GM23338 (cell line): ENCODE results near the gene SNX8. TPM values are rescaled to one million over a fixed set of nuclear protein-coding genes. Genes with fewer than 3 reads are reported as not detected.

Experiments used
- ATAC-seq: fragments of 200-7000 bp; cut with Tn5 transposase; 3 replicates; pipeline ENCODE4 v1.9.1; 2020
- DNase-seq: peaks from one replicate; pipeline ENCODE4 v3.0.0-alpha.2; 2015; ENCODE audit warnings: low spot score
- H2AFZ ChIP-seq: fragments of 200-600 bp; sonication (generic); 2 replicates; pipeline ENCODE4 v1.8.0; 2016; ENCODE audit warnings: antibody characterized with exemption, mild to moderate bottlenecking, moderate library complexity
- H3F3A ChIP-seq: fragments of 200-600 bp; sonication (generic); replicated peaks from 2 replicates; pipeline ENCODE4 v1.8.0; 2017; ENCODE audit warnings: antibody characterized with exemption, mixed run types, low read depth
- H3K27ac ChIP-seq: fragments of 200-600 bp; sonication (generic); 2 replicates; pipeline ENCODE4 v1.6.1; 2016; ENCODE audit warnings: low read depth
- H3K27me3 ChIP-seq: fragments of 200-600 bp; sonication (generic); 2 replicates; pipeline ENCODE4 v1.8.0; 2016; ENCODE audit warnings: mild to moderate bottlenecking, mixed run types, moderate library complexity; ENCODE audit not compliant: insufficient read depth
- H3K36me3 ChIP-seq: fragments of 200-600 bp; sonication (generic); 2 replicates; pipeline ENCODE4 v1.8.0; 2016; ENCODE audit warnings: mild to moderate bottlenecking; ENCODE audit not compliant: insufficient read depth
- H3K4me1 ChIP-seq: fragments of 200-600 bp; sonication (generic); 2 replicates; pipeline ENCODE4 v1.8.0; 2016; ENCODE audit warnings: mild to moderate bottlenecking, moderate library complexity; ENCODE audit not compliant: insufficient read depth
- H3K4me2 ChIP-seq: fragments of 200-600 bp; sonication (generic); 2 replicates; pipeline ENCODE4 v1.7.1; 2017; ENCODE audit warnings: mixed run types
- H3K4me3 ChIP-seq: fragments of 200-600 bp; sonication (generic); 2 replicates; pipeline ENCODE4 v1.6.1; 2016; ENCODE audit warnings: mixed run types
- H3K79me2 ChIP-seq: fragments of 200-600 bp; sonication (generic); replicated peaks from 2 replicates; pipeline ENCODE4 v1.8.0; 2017; ENCODE audit warnings: mild to moderate bottlenecking; ENCODE audit not compliant: insufficient read depth
- H3K9me2 ChIP-seq: fragments of 200-600 bp; sonication (generic); 2 replicates; pipeline ENCODE4 v1.8.0; 2017; ENCODE audit not compliant: insufficient read depth
- H4K20me1 ChIP-seq: fragments of 200-600 bp; sonication (generic); replicated peaks from 2 replicates; pipeline ENCODE4 v1.8.0; 2017; ENCODE audit warnings: mild to moderate bottlenecking; ENCODE audit not compliant: insufficient read depth
- H3K27ac Mint-ChIP-seq: 2 replicates; pipeline ENCODE4 v1.8.0; 2020; ENCODE audit warnings: inconsistent platforms, mild to moderate bottlenecking, moderate library complexity, mixed read lengths
- H3K27me3 Mint-ChIP-seq: 3 replicates; pipeline ENCODE4 v1.8.0; 2022; ENCODE audit warnings: low read depth, mild to moderate bottlenecking, moderate library complexity, mixed read lengths, inconsistent platforms; ENCODE audit not compliant: insufficient read depth, poor library complexity
- H3K36me3 Mint-ChIP-seq: 3 replicates; pipeline ENCODE4 v1.8.0; 2021; ENCODE audit warnings: low read depth, mild to moderate bottlenecking, inconsistent platforms, moderate library complexity, mixed read lengths
- H3K4me1 Mint-ChIP-seq: 3 replicates; pipeline ENCODE4 v1.8.0; 2020; ENCODE audit warnings: mild to moderate bottlenecking, inconsistent platforms, mixed read lengths
- H3K4me3 Mint-ChIP-seq: 3 replicates; pipeline ENCODE4 v1.8.0; 2021; ENCODE audit warnings: moderate library complexity, mild to moderate bottlenecking, inconsistent platforms, mixed read lengths
- H3K9me3 Mint-ChIP-seq: 3 replicates; pipeline ENCODE4 v1.8.0; 2020; ENCODE audit warnings: moderate library complexity, mild to moderate bottlenecking, inconsistent platforms, mixed read lengths
- EZH2 ChIP-seq: fragments of 200-600 bp; sonication (generic); IDR thresholded peaks from one replicate; pipeline ENCODE4 v1.8.0; 2017; ENCODE audit warnings: antibody characterized with exemption, mild to moderate bottlenecking, low read depth; ENCODE audit not compliant: unreplicated experiment
- EZH2phosphoT487 ChIP-seq: fragments of 200-600 bp; sonication (generic); IDR thresholded peaks from one replicate; pipeline ENCODE4 v1.8.1; 2018; ENCODE audit warnings: antibody characterized with exemption; ENCODE audit not compliant: unreplicated experiment
- NANOG ChIP-seq: IDR thresholded peaks from 2 replicates; pipeline ENCODE4 v1.6.1; 2016; ENCODE audit warnings: antibody characterized with exemption, borderline replicate concordance
- ZNF114 ChIP-seq: fragments of 250-450 bp; sonication (Bioruptor Pico); IDR thresholded peaks from 2 replicates; pipeline ENCODE4 v1.5.0; 2020; ENCODE audit warnings: mild to moderate bottlenecking, moderate library complexity
- ZNF331 ChIP-seq: fragments of 250-450 bp; sonication (Bioruptor Pico); IDR thresholded peaks from 2 replicates; pipeline ENCODE4 v1.5.0; 2020; ENCODE audit warnings: low read depth, mild to moderate bottlenecking, moderate library complexity
- polyA plus RNA-seq: library from polyadenylated mRNA; unstranded; fragments of >200 nt; fragmentation: Nextera tagmentation; extraction: Ambion mirVana; gene quantifications from 2 replicates; pipeline ENCODE4 v1.2.1, GENCODE V29; 2016
- total RNA-seq: library from RNA; depleted of rRNA; stranded (reverse); fragments of >200 nt; shearing (Covaris generic); gene quantifications from 2 replicates; pipeline ENCODE4 v1.2.3, GENCODE V29; 2014
- TF ChIP-seq, protein P1 (sequence below): IDR thresholded peaks from 2 replicates; pipeline ENCODE4 v1.6.1; 2016; ENCODE audit warnings: antibody characterized with exemption
- TF ChIP-seq, protein P2 (sequence below), 2 experiments: fragments of 200-600 bp in 1 of 2; sonication (generic) in 1 of 2; conservative IDR thresholded peaks; 2 replicates each; pipeline versions ENCODE4 v1.5.1 to v1.6.1; 2016 to 2017; ENCODE audit warnings: antibody characterized with exemption in 2 of 2, low read depth in 2 of 2, mild to moderate bottlenecking in 2 of 2, moderate library complexity in 1 of 2

Gene SNX8
- total and polyA plus RNA-seq, 2 experiments from 2014 or later, result 44.3 to 50.9 TPM

DNA sequence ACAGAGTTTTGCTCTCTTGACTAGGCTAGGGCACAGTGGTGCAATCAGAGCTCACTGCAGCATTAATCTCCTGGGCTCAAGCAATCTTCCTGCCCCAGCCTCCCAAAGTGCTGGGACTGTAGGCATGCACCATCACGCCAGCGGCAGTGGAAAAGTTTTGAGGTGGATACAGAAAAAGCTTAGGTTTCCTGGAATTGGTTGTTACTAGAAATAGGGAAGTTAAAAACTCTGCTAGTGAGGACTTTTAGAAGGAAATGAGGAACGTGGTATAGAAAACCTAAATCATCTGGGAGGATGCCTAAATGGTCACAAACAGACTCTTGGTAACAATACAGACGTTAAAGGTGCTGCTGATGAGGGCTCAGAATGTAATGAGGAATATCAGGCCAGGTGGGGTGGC, 10.9 kb upstream of the SNX8 start:
- peaks cover 3% of the 10 kb centered on the region; the same call in 1 of the 2 replicates for H3K4me1 ChIP-seq
- H3K9me3 Mint-ChIP-seq, result no peaks in the 10 kb centered on the region
- H4K20me1 ChIP-seq, result no peaks in the 10 kb centered on the region; the same call in 1 of the 2 replicates
- no peak overlapping the region for H3K27ac ChIP-seq
- no peak for TF ChIP-seq ZNF331 (CRISPR knock-in tag)
- TF ChIP-seq ZNF114 (CRISPR knock-in tag), result no peak
- TF ChIP-seq, protein P1, sequence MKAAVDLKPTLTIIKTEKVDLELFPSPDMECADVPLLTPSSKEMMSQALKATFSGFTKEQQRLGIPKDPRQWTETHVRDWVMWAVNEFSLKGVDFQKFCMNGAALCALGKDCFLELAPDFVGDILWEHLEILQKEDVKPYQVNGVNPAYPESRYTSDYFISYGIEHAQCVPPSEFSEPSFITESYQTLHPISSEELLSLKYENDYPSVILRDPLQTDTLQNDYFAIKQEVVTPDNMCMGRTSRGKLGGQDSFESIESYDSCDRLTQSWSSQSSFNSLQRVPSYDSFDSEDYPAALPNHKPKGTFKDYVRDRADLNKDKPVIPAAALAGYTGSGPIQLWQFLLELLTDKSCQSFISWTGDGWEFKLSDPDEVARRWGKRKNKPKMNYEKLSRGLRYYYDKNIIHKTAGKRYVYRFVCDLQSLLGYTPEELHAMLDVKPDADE, result no peak
- TF ChIP-seq NANOG, result no peak
- TF ChIP-seq EZH2, result no peak
- no peak overlapping the region for H3K4me2 ChIP-seq
- no peaks in the 10 kb centered on the region; the same call in 1 of the 2 replicates for H3F3A ChIP-seq
- peak overlapping the region; percentile 62; the same call in 1 of the 2 replicates for H3K27ac Mint-ChIP-seq
- H3K4me3 ChIP-seq, result no peak overlapping the region
- H3K36me3 ChIP-seq, result no peaks in the 10 kb centered on the region
- no peak overlapping the region for H2AFZ ChIP-seq
- H3K36me3 Mint-ChIP-seq, result no peaks in the 10 kb centered on the region
- no peaks in the 10 kb centered on the region for H3K79me2 ChIP-seq
- DNase-seq (no peak), ATAC-seq (no peak)
- H3K4me3 Mint-ChIP-seq, result no peak overlapping the region
- no peaks in the 10 kb centered on the region for H3K27me3 ChIP-seq
- peaks cover 4% of the 10 kb centered on the region for H3K27me3 Mint-ChIP-seq
- no peaks in the 10 kb centered on the region for H3K4me1 Mint-ChIP-seq
- H3K9me2 ChIP-seq, result no peaks in the 10 kb centered on the region

DNA sequence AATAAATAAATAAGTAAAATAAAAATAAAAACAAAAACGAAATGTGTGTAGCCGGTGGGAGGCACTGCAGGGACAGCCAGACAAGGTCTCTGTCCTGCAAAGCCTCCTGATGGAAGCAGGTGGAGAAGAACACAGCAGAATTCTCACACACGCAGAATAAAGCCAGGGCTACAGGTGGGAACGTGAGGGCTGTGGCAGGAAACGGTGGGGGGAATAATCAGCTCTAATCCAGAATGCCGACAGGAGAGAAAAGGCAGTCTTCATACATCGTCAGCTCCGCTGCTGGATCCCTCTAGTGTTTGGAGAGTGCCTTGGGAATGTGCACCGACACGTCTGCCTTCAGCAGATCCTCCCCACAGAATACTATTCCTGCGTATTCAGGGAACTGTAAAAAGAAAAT, 6.8 kb upstream of the SNX8 start:
- no peak overlapping the region for H3K27ac ChIP-seq

More for the DNA sequence above, 6.8 kb upstream of the SNX8 start:
- DNase-seq (peak; percentile 72), ATAC-seq (peak; percentile 84)
- Mint-ChIP-seq H3K27me3 (peaks cover 4% of the 10 kb centered on the region), H3K9me3 (no peaks in the 10 kb centered on the region), H3K27ac (no peak overlapping the region; the same call in 1 of the 2 replicates), H3K36me3 (no peaks in the 10 kb centered on the region), H3K4me1 (no peaks in the 10 kb centered on the region), H3K4me3 (no peak overlapping the region)
- no peaks in the 10 kb centered on the region for H3K36me3 ChIP-seq
- H3K9me2 ChIP-seq, result no peaks in the 10 kb centered on the region
- H3K4me2 ChIP-seq, result no peak overlapping the region
- TF ChIP-seq, protein P2, sequence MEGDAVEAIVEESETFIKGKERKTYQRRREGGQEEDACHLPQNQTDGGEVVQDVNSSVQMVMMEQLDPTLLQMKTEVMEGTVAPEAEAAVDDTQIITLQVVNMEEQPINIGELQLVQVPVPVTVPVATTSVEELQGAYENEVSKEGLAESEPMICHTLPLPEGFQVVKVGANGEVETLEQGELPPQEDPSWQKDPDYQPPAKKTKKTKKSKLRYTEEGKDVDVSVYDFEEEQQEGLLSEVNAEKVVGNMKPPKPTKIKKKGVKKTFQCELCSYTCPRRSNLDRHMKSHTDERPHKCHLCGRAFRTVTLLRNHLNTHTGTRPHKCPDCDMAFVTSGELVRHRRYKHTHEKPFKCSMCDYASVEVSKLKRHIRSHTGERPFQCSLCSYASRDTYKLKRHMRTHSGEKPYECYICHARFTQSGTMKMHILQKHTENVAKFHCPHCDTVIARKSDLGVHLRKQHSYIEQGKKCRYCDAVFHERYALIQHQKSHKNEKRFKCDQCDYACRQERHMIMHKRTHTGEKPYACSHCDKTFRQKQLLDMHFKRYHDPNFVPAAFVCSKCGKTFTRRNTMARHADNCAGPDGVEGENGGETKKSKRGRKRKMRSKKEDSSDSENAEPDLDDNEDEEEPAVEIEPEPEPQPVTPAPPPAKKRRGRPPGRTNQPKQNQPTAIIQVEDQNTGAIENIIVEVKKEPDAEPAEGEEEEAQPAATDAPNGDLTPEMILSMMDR (conservative IDR thresholded peaks at IDR 0.05; ENCODE audit: low read depth in 2 of 2), result peak in 1 of 2 experiments; percentile 34; a peak in 2 of 4 replicates
- TF ChIP-seq EZH2phosphoT487, result no peak
- H4K20me1 ChIP-seq, result no peaks in the 10 kb centered on the region; the same call in 1 of the 2 replicates
- H3F3A ChIP-seq, result no peaks in the 10 kb centered on the region; the same call in 1 of the 2 replicates
- H2AFZ ChIP-seq, result no peak overlapping the region
- no peaks in the 10 kb centered on the region for H3K79me2 ChIP-seq
- peaks cover 3% of the 10 kb centered on the region; the same call in 1 of the 2 replicates for H3K4me1 ChIP-seq
- H3K27me3 ChIP-seq, result no peaks in the 10 kb centered on the region
- H3K4me3 ChIP-seq, result no peak overlapping the region
